GM06990 (cell line): ENCODE results near the gene FTO.

Experiments used
- DNase-seq: peaks from one replicate; pipeline ENCODE4 v3.0.0-alpha.2; 2011; ENCODE audit not compliant: insufficient read length; ENCODE audit errors: extremely low read depth
- H3K27me3 ChIP-seq: replicated peaks from 2 replicates; pipeline ENCODE4 v1.6.0; 2011; ENCODE audit warnings: low read length; ENCODE audit not compliant: control insufficient read depth, insufficient read depth
- H3K36me3 ChIP-seq: 2 replicates; pipeline ENCODE4 v1.5.1; 2011; ENCODE audit warnings: low read length; ENCODE audit not compliant: control insufficient read depth, insufficient read depth
- H3K4me3 ChIP-seq: replicated peaks from 2 replicates; pipeline ENCODE4 v1.5.1; 2011; ENCODE audit warnings: low read depth, mild to moderate bottlenecking, control low read depth, low read length
- TF ChIP-seq, protein P1 (sequence below): IDR thresholded peaks from 2 replicates; pipeline ENCODE4 v1.5.1; 2011; ENCODE audit warnings: low read length, control low read depth, mild to moderate bottlenecking, inconsistent platforms; ENCODE audit not compliant: insufficient read depth, poor library complexity, severe bottlenecking

FTO gene

GRCh38 chr16:54027558-54027957 lies 323.6 kb downstream of the FTO start:
- DNase-seq: no peak
- TF ChIP-seq, protein P1, sequence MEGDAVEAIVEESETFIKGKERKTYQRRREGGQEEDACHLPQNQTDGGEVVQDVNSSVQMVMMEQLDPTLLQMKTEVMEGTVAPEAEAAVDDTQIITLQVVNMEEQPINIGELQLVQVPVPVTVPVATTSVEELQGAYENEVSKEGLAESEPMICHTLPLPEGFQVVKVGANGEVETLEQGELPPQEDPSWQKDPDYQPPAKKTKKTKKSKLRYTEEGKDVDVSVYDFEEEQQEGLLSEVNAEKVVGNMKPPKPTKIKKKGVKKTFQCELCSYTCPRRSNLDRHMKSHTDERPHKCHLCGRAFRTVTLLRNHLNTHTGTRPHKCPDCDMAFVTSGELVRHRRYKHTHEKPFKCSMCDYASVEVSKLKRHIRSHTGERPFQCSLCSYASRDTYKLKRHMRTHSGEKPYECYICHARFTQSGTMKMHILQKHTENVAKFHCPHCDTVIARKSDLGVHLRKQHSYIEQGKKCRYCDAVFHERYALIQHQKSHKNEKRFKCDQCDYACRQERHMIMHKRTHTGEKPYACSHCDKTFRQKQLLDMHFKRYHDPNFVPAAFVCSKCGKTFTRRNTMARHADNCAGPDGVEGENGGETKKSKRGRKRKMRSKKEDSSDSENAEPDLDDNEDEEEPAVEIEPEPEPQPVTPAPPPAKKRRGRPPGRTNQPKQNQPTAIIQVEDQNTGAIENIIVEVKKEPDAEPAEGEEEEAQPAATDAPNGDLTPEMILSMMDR: no peak
- Histone ChIP-seq H3K36me3 (no peaks in the 10 kb centered on the region), H3K27me3 (no peaks in the 10 kb centered on the region), H3K4me3 (no peak overlapping the region)

DNA sequence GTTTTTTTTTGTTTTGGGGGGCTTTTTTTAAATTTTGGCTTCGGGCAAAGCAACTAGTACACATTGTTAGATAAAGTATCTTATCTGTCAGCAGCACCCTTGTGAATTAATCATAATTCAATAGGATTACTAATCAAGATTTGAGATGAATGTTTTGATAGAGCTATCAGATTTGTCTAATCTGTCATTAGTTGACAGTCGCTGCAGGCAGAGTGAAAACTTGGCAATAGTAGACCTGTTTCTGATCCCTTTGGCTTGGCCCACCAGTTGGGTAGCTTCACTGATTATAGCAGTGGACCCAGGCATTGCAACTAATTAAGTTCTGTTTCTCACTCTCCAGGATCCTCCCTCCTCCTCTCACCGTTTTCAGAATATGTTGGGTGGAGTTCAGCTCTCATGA lies 324.0 kb downstream of the FTO start:
- TF ChIP-seq, protein P1: no peak
- Histone ChIP-seq H3K4me3 (no peak overlapping the region), H3K36me3 (no peaks in the 10 kb centered on the region), H3K27me3 (no peaks in the 10 kb centered on the region)
- DNase-seq: no peak

- TF ChIP-seq, protein P1: no peak
- Histone ChIP-seq H3K36me3 (no peaks in the 10 kb centered on the region), H3K27me3 (no peaks in the 10 kb centered on the region), H3K4me3 (no peak overlapping the region)
- DNase-seq: no peak
Observed at GRCh38 chr16:54030451-54030850, 326.5 kb downstream of the FTO start.

DNA sequence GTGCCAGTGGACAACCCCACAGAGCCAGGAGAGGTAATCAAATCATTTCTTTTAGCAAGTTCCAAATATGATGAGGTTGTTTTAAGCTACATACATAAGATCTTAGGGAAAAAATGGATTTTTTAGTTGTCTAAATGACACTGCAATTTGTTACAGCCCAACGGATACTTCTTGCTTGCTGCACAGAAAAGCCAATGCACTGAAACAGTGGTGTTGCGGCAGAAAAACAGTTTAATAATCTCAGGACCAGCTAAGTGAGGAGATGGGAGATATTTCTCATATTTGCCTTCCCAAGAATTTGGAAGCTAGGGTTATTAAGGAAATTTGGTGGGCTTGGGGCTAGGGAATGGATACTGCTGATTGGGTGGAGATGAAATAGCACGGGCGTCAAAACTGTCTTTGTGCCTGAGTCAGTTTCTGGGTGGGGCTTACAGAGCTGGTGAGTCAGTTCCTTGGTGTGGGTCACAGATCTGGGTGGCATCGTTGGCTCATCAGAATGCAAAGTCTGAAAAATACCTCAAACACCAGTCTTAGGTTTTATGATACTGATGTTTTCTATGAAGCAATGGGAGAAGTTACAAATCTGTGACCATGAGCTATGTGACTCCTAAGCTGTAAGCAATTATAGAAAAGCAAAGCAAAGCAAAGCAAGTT lies 327.3 kb downstream of the FTO start:
- H3K4me3 ChIP-seq: no peak overlapping the region
- H3K27me3 ChIP-seq: no peaks in the 10 kb centered on the region
- TF ChIP-seq, protein P1: no peak
- no peaks in the 10 kb centered on the region for H3K36me3 ChIP-seq
- no peak for DNase-seq

DNA sequence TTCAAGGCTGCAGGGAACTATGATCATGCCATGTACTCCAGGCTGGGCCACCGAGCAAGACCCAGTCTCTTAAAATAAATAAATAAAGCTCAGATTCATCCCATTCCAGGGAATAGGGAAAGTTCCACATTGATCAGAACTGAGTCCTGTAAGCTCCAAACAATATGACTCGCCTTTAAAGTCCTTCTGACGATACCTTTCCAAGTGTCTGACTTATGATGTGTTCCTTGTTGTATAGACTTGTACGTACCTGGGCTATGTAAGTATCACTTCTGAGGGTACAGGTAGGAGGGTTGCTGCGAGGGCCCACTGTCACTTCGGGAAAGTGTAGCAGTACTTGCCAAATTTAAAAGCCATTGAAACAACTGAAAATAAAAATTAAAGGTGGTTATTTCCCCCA lies 329.8 kb downstream of the FTO start:
- DNase-seq: no peak
- Histone ChIP-seq H3K27me3 (no peaks in the 10 kb centered on the region), H3K36me3 (no peaks in the 10 kb centered on the region), H3K4me3 (no peak overlapping the region)
- TF ChIP-seq, protein P1: no peak

DNA sequence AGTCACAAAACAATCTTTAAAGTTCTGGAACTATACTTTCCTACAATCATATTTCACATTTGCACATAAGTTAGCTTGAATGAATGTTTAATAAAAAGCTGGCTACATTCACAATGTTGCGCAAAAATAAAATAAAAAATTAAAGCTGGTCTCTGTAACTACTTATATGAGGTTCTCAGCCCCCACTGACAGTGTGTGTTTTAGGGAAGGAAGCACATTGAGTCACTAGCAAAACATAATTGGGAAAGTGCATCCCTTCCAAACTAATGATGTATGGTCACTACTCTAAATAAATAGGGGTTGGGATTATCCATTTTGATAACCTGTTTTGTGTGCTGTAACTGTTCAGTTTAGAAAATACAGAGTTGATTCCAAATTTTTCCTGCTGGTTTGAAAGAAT lies 330.7 kb downstream of the FTO start:
- TF ChIP-seq, protein P1: no peak
- no peak for DNase-seq
- no peak overlapping the region for H3K4me3 ChIP-seq
- H3K27me3 ChIP-seq: no peaks in the 10 kb centered on the region
- H3K36me3 ChIP-seq: no peaks in the 10 kb centered on the region
